H1 (cell line): ENCODE measurements around the gene TSPAN15.

ENCODE experiments used
- ASH2L ChIP-seq: fragments of 200-600, 300-600 bp; sonication (generic); IDR thresholded peaks from one replicate; pipeline ENCODE4 v1.7.1; 2017; ENCODE audit warnings: low read length
- BCL11A ChIP-seq, 2 experiments: IDR thresholded peaks; one replicate each; pipeline ENCODE4 v1.6.1; 2011; ENCODE audit warnings: low read depth in 2 of 2, low read length in 2 of 2, mild to moderate bottlenecking in 2 of 2
- EZH2 ChIP-seq: fragments of 200-600 bp; sonication (generic); IDR thresholded peaks from 2 replicates; pipeline ENCODE4 v1.7.1; 2012; ENCODE audit warnings: low read depth, mild to moderate bottlenecking, moderate library complexity, low read length, inconsistent platforms; ENCODE audit not compliant: severe bottlenecking
- POLR2A ChIP-seq, 2 experiments: IDR thresholded peaks; 1 replicate in 1 of 2; 2 replicates in 1 of 2; pipeline ENCODE4 v1.6.1; 2011; ENCODE audit warnings: low read depth in 2 of 2, low read length in 2 of 2, mild to moderate bottlenecking in 2 of 2; ENCODE audit errors: control extremely low read depth in 1 of 2
- POLR2AphosphoS5 ChIP-seq: IDR thresholded peaks from 2 replicates; pipeline ENCODE4 v1.6.1; 2011; ENCODE audit warnings: low read depth, low read length
- SIN3A ChIP-seq, 2 experiments: IDR thresholded peaks in 1 of 2; conservative IDR thresholded peaks in 1 of 2; 2 replicates each; pipeline ENCODE4 v1.6.1; 2011 to 2012; ENCODE audit warnings: low read length in 2 of 2, improper control_type of control experiment in 1 of 2, low read depth in 1 of 2, mild to moderate bottlenecking in 1 of 2
- YY1 ChIP-seq: IDR thresholded peaks from 2 replicates; pipeline ENCODE4 v1.6.1; 2011; ENCODE audit warnings: low read depth, mild to moderate bottlenecking, low read length
- ZNF274 ChIP-seq: IDR thresholded peaks from 2 replicates; pipeline ENCODE4 v1.7.0; 2012; ENCODE audit warnings: low read length, borderline replicate concordance; ENCODE audit errors: extremely low read depth
- TF ChIP-seq, protein P1 (sequence below), 3 experiments: IDR thresholded peaks; 1 replicate in 2 of 3; 2 replicates in 1 of 3; pipeline versions ENCODE4 v1.5.1 to v1.6.1; 2011; ENCODE audit warnings: low read length in 3 of 3, mild to moderate bottlenecking in 3 of 3, inconsistent platforms in 2 of 3, low read depth in 1 of 3, moderate library complexity in 1 of 3; ENCODE audit not compliant: insufficient read depth in 1 of 3; ENCODE audit errors: control extremely low read depth in 1 of 3
- TF ChIP-seq, protein P2 (sequence below): fragments of 300-600 bp; sonication (generic); IDR thresholded peaks from 2 replicates; pipeline ENCODE4 v1.7.1; 2012; ENCODE audit warnings: low read length, moderate library complexity, mild to moderate bottlenecking, inconsistent platforms; ENCODE audit not compliant: insufficient replicate concordance

DNA sequence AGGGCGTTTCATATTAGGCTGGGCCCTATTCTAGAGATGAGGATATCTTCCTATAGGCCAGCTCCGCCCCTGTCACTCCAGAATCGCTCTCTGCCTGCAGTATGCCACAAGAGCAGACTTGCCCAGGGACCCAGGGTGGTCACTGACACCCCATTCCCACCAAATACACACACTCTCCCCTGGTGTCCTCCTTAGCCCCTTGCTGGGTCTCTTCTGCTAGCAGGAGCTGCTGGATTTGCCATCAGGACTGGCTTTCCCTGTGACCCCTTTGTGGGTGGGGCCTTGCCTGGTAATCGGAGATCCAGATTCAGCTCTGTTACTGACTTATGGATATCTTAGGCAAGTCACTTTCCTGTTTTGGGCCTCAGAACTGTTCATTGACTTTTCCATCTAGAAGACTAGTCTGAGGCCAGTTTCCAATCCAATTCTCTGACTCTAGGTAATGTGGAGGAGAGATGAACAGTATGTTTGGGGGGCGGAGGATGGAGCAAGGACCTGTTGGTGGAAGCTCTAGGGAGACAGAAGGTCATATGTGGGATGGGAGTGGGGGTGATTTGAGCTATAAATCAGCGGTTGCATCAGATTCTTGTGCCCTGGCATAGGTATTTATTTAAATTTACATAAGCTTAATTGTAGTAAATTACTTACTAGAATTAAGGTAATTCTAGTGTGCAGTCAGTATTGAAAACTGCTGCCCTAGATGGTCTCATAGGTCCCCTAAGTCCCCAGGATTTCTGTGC lies 1.6 kb downstream of the TSPAN15 start:
- TF ChIP-seq EZH2: no peak
- TF ChIP-seq ZNF274: no peak
- TF ChIP-seq ASH2L: no peak
- TF ChIP-seq, protein P1, sequence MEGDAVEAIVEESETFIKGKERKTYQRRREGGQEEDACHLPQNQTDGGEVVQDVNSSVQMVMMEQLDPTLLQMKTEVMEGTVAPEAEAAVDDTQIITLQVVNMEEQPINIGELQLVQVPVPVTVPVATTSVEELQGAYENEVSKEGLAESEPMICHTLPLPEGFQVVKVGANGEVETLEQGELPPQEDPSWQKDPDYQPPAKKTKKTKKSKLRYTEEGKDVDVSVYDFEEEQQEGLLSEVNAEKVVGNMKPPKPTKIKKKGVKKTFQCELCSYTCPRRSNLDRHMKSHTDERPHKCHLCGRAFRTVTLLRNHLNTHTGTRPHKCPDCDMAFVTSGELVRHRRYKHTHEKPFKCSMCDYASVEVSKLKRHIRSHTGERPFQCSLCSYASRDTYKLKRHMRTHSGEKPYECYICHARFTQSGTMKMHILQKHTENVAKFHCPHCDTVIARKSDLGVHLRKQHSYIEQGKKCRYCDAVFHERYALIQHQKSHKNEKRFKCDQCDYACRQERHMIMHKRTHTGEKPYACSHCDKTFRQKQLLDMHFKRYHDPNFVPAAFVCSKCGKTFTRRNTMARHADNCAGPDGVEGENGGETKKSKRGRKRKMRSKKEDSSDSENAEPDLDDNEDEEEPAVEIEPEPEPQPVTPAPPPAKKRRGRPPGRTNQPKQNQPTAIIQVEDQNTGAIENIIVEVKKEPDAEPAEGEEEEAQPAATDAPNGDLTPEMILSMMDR (IDR thresholded peaks at IDR 0.05; ENCODE audit: control extremely low read depth in 1 of 3, insufficient read depth in 1 of 3, low read depth in 1 of 3, low read length in 3 of 3): no peak
- TF ChIP-seq BCL11A (IDR thresholded peaks at IDR 0.05; ENCODE audit: low read depth in 2 of 2, low read length in 2 of 2): no peak
- no peak for TF ChIP-seq SIN3A (conservative IDR thresholded peaks at IDR 0.05 in 1 of 2, IDR thresholded peaks at IDR 0.05 in 1 of 2; ENCODE audit: low read depth in 1 of 2, low read length in 2 of 2)
- TF ChIP-seq, protein P2, sequence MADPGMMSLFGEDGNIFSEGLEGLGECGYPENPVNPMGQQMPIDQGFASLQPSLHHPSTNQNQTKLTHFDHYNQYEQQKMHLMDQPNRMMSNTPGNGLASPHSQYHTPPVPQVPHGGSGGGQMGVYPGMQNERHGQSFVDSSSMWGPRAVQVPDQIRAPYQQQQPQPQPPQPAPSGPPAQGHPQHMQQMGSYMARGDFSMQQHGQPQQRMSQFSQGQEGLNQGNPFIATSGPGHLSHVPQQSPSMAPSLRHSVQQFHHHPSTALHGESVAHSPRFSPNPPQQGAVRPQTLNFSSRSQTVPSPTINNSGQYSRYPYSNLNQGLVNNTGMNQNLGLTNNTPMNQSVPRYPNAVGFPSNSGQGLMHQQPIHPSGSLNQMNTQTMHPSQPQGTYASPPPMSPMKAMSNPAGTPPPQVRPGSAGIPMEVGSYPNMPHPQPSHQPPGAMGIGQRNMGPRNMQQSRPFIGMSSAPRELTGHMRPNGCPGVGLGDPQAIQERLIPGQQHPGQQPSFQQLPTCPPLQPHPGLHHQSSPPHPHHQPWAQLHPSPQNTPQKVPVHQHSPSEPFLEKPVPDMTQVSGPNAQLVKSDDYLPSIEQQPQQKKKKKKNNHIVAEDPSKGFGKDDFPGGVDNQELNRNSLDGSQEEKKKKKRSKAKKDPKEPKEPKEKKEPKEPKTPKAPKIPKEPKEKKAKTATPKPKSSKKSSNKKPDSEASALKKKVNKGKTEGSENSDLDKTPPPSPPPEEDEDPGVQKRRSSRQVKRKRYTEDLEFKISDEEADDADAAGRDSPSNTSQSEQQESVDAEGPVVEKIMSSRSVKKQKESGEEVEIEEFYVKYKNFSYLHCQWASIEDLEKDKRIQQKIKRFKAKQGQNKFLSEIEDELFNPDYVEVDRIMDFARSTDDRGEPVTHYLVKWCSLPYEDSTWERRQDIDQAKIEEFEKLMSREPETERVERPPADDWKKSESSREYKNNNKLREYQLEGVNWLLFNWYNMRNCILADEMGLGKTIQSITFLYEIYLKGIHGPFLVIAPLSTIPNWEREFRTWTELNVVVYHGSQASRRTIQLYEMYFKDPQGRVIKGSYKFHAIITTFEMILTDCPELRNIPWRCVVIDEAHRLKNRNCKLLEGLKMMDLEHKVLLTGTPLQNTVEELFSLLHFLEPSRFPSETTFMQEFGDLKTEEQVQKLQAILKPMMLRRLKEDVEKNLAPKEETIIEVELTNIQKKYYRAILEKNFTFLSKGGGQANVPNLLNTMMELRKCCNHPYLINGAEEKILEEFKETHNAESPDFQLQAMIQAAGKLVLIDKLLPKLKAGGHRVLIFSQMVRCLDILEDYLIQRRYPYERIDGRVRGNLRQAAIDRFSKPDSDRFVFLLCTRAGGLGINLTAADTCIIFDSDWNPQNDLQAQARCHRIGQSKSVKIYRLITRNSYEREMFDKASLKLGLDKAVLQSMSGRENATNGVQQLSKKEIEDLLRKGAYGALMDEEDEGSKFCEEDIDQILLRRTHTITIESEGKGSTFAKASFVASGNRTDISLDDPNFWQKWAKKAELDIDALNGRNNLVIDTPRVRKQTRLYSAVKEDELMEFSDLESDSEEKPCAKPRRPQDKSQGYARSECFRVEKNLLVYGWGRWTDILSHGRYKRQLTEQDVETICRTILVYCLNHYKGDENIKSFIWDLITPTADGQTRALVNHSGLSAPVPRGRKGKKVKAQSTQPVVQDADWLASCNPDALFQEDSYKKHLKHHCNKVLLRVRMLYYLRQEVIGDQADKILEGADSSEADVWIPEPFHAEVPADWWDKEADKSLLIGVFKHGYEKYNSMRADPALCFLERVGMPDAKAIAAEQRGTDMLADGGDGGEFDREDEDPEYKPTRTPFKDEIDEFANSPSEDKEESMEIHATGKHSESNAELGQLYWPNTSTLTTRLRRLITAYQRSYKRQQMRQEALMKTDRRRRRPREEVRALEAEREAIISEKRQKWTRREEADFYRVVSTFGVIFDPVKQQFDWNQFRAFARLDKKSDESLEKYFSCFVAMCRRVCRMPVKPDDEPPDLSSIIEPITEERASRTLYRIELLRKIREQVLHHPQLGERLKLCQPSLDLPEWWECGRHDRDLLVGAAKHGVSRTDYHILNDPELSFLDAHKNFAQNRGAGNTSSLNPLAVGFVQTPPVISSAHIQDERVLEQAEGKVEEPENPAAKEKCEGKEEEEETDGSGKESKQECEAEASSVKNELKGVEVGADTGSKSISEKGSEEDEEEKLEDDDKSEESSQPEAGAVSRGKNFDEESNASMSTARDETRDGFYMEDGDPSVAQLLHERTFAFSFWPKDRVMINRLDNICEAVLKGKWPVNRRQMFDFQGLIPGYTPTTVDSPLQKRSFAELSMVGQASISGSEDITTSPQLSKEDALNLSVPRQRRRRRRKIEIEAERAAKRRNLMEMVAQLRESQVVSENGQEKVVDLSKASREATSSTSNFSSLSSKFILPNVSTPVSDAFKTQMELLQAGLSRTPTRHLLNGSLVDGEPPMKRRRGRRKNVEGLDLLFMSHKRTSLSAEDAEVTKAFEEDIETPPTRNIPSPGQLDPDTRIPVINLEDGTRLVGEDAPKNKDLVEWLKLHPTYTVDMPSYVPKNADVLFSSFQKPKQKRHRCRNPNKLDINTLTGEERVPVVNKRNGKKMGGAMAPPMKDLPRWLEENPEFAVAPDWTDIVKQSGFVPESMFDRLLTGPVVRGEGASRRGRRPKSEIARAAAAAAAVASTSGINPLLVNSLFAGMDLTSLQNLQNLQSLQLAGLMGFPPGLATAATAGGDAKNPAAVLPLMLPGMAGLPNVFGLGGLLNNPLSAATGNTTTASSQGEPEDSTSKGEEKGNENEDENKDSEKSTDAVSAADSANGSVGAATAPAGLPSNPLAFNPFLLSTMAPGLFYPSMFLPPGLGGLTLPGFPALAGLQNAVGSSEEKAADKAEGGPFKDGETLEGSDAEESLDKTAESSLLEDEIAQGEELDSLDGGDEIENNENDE: no peak
- no peak for TF ChIP-seq POLR2AphosphoS5
- no peak for TF ChIP-seq YY1
- no peak for TF ChIP-seq POLR2A (IDR thresholded peaks at IDR 0.05; ENCODE audit: control extremely low read depth in 1 of 2, low read depth in 2 of 2, low read length in 2 of 2)
